GM13977 (cell line): ENCODE measurements around the gene GAPVD1.

Source experiments
- DNase-seq: peaks from one replicate; pipeline ENCODE4 v3.0.0; 2012; ENCODE audit warnings: low spot score
- CTCF ChIP-seq: IDR thresholded peaks from 2 replicates; pipeline ENCODE4 v1.5.1; 2012; ENCODE audit warnings: mild to moderate bottlenecking, control low read depth; ENCODE audit not compliant: insufficient read depth; ENCODE audit errors: extremely low read depth, missing control alignments
- in situ Hi-C: fragments of 300-500 bp; cut with MboI; formaldehyde crosslinking; loops from one replicate; pipeline ENCODE4 v1.12.0; 2022; ENCODE audit warnings: low sequenced_read_pairs, low pct_unique_long_range_greater_than_20kb, mixed read lengths, inconsistent platforms; ENCODE audit not compliant: unreplicated experiment

GAPVD1 gene

GRCh38 chr9:125356032-125356431, 94.4 kb downstream of the GAPVD1 start:
- TF ChIP-seq CTCF, result no peak
- in situ Hi-C loops, result loop anchor here (25.0 kb wide), 2 partner anchors 444 to 569 kb away; partner anchors contain the start of gene OLFML2A
- no peak for DNase-seq

GRCh38 chr9:125359011-125359410, 97.4 kb downstream of the GAPVD1 start:
- no peak for DNase-seq
- no peak for TF ChIP-seq CTCF
- in situ Hi-C loops, result loop anchor here (25.0 kb wide), 2 partner anchors 447 to 572 kb away; partner anchors contain the start of gene OLFML2A

- in situ Hi-C loops, result loop anchor here (25.0 kb wide), 2 partner anchors 448 to 573 kb away; partner anchors contain the start of gene OLFML2A
- TF ChIP-seq CTCF, result no peak
- no peak for DNase-seq
Observed at GRCh38 chr9:125360601-125361000, 99.0 kb downstream of the GAPVD1 start.

GRCh38 chr9:125361837-125362531, 100.4 kb downstream of the GAPVD1 start:
- in situ Hi-C loops, result loop anchor here (25.0 kb wide), 2 partner anchors 450 to 575 kb away; partner anchors contain the start of gene OLFML2A
- DNase-seq, result no peak
- peak; percentile 15 for TF ChIP-seq CTCF

- no peak for DNase-seq
- in situ Hi-C loops, result loop anchor here (25.0 kb wide), 2 partner anchors 454 to 579 kb away; partner anchors contain the start of gene OLFML2A
- TF ChIP-seq CTCF, result no peak
Observed at GRCh38 chr9:125366676-125367075, 105.0 kb downstream of the GAPVD1 start.

GRCh38 chr9:125370786-125371185, 109.2 kb downstream of the GAPVD1 start:
- no peak for TF ChIP-seq CTCF
- in situ Hi-C loops, result loop anchor here (10.0 to 25.0 kb wide), 3 partner anchors 458 to 746 kb away; partner anchors contain the start of gene OLFML2A
- DNase-seq, result no peak
